Prostate gland (tissue), 2 donors: Measurements from ENCODE around the gene DCST2. TPM values are rescaled to one million over a fixed set of nuclear protein-coding genes. Genes with fewer than 3 reads are reported as not detected.
"Not testable (repeated sequence)": the region's sequence is repeated elsewhere in the genome, so short reads cannot be mapped to it uniquely, and the experiment has no call there.

Experiments used
- DNase-seq: peaks from one replicate; pipeline ENCODE4 v3.0.0-alpha.2; 2019; ENCODE audit warnings: low spot score
- H3K27ac ChIP-seq, 2 donors: fragments of 200-600 bp; sonication (generic); 2 replicates each; pipeline ENCODE4 v1.5.1; 2017 to 2019
- H3K27me3 ChIP-seq: fragments of 200-600 bp; sonication (generic); replicated peaks from 2 replicates; pipeline ENCODE4 v1.5.1; 2019; ENCODE audit not compliant: insufficient read depth
- H3K36me3 ChIP-seq, 2 donors: fragments of 200-600 bp; sonication (generic); 1 replicate in 1 of 2; 2 replicates in 1 of 2; pipeline versions ENCODE4 v1.5.1 to v1.8.1; 2017 to 2019
- H3K4me1 ChIP-seq: fragments of 200-600 bp; sonication (generic); replicated peaks from 2 replicates; pipeline ENCODE4 v1.5.1; 2019
- H3K4me3 ChIP-seq, 2 donors: fragments of 200-600 bp; sonication (generic); 2 replicates each; pipeline ENCODE4 v1.5.1; 2017 to 2019
- H3K9me3 ChIP-seq: fragments of 200-600 bp; sonication (generic); 2 replicates; pipeline ENCODE4 v1.5.1; 2017
- POLR2A ChIP-seq: fragments of 450-650 bp; IDR thresholded peaks from one replicate; pipeline ENCODE4 v1.6.1; 2016; ENCODE audit warnings: antibody characterized with exemption, mild to moderate bottlenecking
- POLR2AphosphoS5 ChIP-seq: sonication (generic); formaldehyde crosslinking; IDR thresholded peaks from one replicate; pipeline ENCODE4 v1.6.1; 2017; ENCODE audit warnings: antibody characterized with exemption
- WGBS: methylation state at CpG from one replicate; pipeline ENCODE4 v1.1.5; 2018; 5-methylcytosine and 5-hydroxymethylcytosine counted together
- intact Hi-C: fragments of 100-400 bp; cut with DNase I; formaldehyde crosslinking; loops from one replicate; pipeline ENCODE4 v1.14.2; 2022
- total RNA-seq, 2 donors: library from RNA; depleted of rRNA; stranded (reverse); fragments of >200 nt; gene quantifications; one replicate each; pipeline ENCODE4 v1.1.0, GENCODE V29; 2016
- TF ChIP-seq, protein P1 (sequence below), 4 experiments: fragments of 200-600 bp in 2 of 4; fragments of 450-650 bp in 2 of 4; sonication (generic) in 2 of 4; IDR thresholded peaks; 1 replicate in 3 of 4; 2 replicates in 1 of 4; pipeline ENCODE4 v1.5.1; 2016 to 2019; ENCODE audit warnings: antibody characterized with exemption in 4 of 4, mild to moderate bottlenecking in 2 of 4, moderate library complexity in 2 of 4

The DCST2 gene
- total RNA-seq, 2 donors from 2014 or later, result 2.3 to 5.3 TPM

DNA sequence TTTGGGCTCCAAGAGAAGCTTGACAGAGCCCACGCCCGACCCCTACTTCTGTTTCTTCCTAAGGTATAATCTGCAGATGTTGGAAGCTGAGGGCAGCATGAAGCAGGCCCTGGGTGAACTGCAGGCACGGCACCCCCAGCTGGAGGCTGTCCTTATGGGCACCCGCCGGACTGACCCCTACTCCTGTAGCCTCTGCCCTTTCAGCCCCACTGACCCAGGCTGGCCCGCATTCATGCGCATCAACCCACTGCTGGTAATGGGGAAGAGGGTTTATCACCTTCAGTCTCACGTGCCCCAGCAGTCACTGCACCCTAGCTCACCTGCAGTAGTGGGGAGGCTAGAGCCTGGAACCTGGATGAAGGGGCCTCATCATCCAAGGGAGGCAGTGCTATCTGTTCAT, 43.3 kb downstream of the DCST2 start:
- H3K4me3 ChIP-seq, result no peak overlapping the region
- H3K4me1 ChIP-seq, result no peaks in the 10 kb centered on the region
- no peak for DNase-seq
- H3K9me3 ChIP-seq, result no peaks in the 10 kb centered on the region
- H3K27me3 ChIP-seq, result no peaks in the 10 kb centered on the region
- WGBS, result 93% methylated on average over 8 of the region's 8 CpGs
- no peak overlapping the region for H3K27ac ChIP-seq
- TF ChIP-seq POLR2AphosphoS5 (no peak), POLR2A (no peak)
- TF ChIP-seq, protein P1, sequence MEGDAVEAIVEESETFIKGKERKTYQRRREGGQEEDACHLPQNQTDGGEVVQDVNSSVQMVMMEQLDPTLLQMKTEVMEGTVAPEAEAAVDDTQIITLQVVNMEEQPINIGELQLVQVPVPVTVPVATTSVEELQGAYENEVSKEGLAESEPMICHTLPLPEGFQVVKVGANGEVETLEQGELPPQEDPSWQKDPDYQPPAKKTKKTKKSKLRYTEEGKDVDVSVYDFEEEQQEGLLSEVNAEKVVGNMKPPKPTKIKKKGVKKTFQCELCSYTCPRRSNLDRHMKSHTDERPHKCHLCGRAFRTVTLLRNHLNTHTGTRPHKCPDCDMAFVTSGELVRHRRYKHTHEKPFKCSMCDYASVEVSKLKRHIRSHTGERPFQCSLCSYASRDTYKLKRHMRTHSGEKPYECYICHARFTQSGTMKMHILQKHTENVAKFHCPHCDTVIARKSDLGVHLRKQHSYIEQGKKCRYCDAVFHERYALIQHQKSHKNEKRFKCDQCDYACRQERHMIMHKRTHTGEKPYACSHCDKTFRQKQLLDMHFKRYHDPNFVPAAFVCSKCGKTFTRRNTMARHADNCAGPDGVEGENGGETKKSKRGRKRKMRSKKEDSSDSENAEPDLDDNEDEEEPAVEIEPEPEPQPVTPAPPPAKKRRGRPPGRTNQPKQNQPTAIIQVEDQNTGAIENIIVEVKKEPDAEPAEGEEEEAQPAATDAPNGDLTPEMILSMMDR (IDR thresholded peaks at IDR 0.05), result no peak
- intact Hi-C loops, result no loop called here
- peaks cover 0 to 8% of the 10 kb centered on the region in 2 donors for H3K36me3 ChIP-seq

DNA sequence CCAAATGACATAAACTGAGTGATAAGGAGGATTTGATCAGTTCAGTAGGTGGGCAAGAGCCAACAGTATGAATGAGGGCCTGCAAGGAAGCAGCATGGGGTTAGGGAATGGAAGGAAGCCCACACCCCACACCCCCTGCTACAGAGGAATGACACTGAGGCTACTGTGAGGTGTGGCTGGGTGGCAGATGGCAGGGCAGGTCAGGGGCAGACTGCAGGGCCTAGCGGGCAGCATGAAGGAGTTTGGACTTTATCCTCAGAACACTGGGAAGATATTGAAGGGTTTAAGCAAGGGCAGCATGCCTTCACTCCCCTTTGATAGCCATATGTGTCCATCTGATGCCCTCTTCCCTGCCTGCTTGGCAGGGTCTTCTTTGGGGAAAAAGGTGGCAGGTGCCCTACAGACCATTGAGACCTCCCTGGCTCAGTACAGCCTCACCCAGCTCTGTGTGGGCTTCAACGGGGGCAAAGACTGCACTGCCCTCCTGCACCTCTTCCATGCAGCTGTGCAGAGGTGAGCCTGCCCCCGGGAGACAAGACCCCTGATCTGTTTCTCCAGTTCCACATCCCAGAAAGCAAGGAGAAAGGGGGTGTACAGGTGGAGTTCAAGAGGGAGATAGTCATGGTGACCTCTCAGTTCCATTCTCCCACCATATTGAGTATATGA, 44.3 kb downstream of the DCST2 start:
- DNase-seq, result no peak
- Histone ChIP-seq H3K36me3 (peaks cover 0 to 8% of the 10 kb centered on the region in 2 donors), H3K27ac (no peak overlapping the region), H3K4me1 (no peaks in the 10 kb centered on the region), H3K4me3 (no peak overlapping the region), H3K9me3 (no peaks in the 10 kb centered on the region), H3K27me3 (no peaks in the 10 kb centered on the region)
- intact Hi-C loops, result no loop called here
- TF ChIP-seq POLR2AphosphoS5, result no peak
- TF ChIP-seq, protein P1 (IDR thresholded peaks at IDR 0.05), result no peak
- no peak for TF ChIP-seq POLR2A
- WGBS, result 85% methylated on average over 3 of the region's 3 CpGs

DNA sequence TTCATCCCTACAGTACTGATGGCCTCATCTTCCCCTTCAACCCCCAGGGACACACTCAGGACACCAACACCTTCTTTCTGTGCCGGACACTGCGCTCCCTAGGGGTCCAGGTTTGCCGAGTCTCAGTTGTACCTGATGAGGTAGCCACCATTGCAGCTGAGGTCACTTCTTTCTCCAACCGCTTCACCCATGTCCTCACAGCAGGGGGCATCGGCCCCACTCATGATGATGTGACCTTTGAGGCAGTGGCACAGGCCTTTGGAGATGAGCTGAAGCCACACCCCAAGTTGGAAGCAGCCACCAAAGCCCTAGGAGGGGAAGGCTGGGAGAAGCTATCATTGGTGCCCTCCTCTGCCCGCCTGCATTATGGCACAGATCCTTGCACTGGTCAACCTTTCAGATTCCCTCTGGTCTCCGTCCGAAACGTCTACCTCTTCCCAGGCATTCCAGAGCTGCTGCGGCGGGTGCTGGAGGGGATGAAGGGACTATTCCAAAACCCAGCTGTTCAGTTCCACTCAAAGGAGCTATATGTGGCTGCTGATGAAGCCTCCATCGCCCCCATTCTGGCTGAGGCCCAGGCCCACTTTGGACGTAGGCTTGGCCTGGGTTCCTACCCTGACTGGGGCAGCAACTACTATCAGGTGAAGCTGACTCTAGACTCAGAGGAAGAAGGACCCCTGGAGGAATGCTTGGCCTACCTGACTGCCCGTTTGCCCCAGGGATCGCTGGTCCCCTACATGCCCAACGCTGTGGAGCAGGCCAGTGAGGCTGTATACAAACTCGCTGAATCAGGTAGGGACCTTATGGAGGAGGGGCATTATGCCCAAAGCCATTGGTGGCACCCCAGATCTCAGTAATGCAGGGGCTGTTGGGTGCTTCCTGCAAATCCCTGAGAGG, 45.3 kb downstream of the DCST2 start:
- H3K36me3 ChIP-seq, result peaks cover 0 to 8% of the 10 kb centered on the region in 2 donors
- no peak for DNase-seq
- H3K9me3 ChIP-seq, result no peaks in the 10 kb centered on the region
- intact Hi-C loops, result no loop called here
- TF ChIP-seq POLR2A, result no peak
- no peak for TF ChIP-seq POLR2AphosphoS5
- TF ChIP-seq, protein P1 (IDR thresholded peaks at IDR 0.05), result no peak
- WGBS, result 87% methylated on average over 16 of the region's 17 CpGs
- no peak overlapping the region for H3K27ac ChIP-seq
- H3K4me1 ChIP-seq, result peaks cover 6% of the 10 kb centered on the region
- H3K4me3 ChIP-seq, result no peak overlapping the region
- H3K27me3 ChIP-seq, result no peaks in the 10 kb centered on the region

DNA sequence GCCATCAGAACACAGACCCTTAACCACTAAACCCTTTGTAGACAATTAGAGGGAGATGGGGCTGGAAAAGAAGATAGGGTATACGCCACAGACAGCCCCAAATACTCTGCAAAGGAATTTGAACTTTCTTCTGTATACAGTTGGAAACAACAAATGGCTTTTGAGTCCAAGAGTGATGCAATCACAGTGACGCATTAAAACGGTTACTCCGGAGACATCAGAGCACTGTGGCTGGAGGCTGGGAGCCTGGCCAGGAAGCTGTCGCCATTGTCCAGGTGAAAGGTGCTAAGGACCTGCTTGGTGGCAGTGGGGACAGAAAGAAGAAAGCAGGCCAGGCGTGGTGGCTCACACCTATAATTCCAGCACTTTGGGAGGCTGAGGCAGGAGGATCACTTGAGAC, 46.3 kb downstream of the DCST2 start:
- 74% methylated on average over 6 of the region's 6 CpGs for WGBS
- intact Hi-C loops, result no loop called here

DNA sequence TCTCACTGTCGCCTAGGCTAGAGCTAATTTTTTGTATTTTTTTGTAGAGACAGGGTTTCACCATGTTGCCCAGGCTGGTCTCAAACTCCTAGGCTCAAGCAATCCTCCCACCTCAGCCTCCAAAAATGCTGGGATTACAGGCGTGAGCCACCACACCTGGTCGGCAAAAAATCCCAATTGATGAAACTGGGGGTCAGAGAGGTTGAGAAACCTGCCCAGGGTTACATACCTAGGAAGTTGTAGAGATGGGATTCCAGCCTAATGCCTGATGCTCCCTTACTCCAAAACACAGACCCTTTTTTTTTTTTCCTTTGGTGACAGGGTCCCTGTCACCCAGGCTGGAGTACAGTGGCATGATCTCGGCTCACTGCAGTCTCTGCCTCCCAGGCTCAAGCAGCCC, 46.8 kb downstream of the DCST2 start:
- intact Hi-C loops, H3K27ac ChIP-seq, H3K4me3 ChIP-seq, H3K27me3 ChIP-seq, H3K9me3 ChIP-seq, H3K36me3 ChIP-seq, H3K4me1 ChIP-seq, DNase-seq: not testable (repeated sequence)
- 93% methylated on average over 4 of the region's 4 CpGs for WGBS

More for the DNA sequence above, 46.3 kb downstream of the DCST2 start:
- Histone ChIP-seq H3K9me3 (no peaks in the 10 kb centered on the region), H3K4me3 (no peak overlapping the region), H3K36me3 (peaks cover 0 to 8% of the 10 kb centered on the region in 2 donors), H3K27ac (no peak overlapping the region), H3K27me3 (no peaks in the 10 kb centered on the region), H3K4me1 (peaks cover 6% of the 10 kb centered on the region)
- DNase-seq, result no peak
- TF ChIP-seq, protein P1 (IDR thresholded peaks at IDR 0.05), result no peak
- TF ChIP-seq POLR2A (no peak), POLR2AphosphoS5 (no peak)
